BJ (cell line): ENCODE data around the gene GUCA2B. TPM values are rescaled to one million over a fixed set of nuclear protein-coding genes. Genes with fewer than 3 reads are reported as not detected.

ENCODE experiments used
- CTCF ChIA-PET: fragments of 350-600 bp; formaldehyde crosslinking; extraction: SDS; loops from one replicate; lab custom pipeline; 2021; ENCODE audit warnings: antibody characterized with exemption, inconsistent platforms; lab: Yijun Ruan, JAX
- POLR2A ChIA-PET: fragments of 300-600 bp; sonication (Branson Sonifier 250); formaldehyde crosslinking; extraction: SDS; loops from one replicate; lab custom pipeline; 2021; ENCODE audit warnings: antibody characterized with exemption; lab: Charles Lee
- DNase-seq: peaks from one replicate; pipeline ENCODE4 v3.0.0-alpha.2; 2011; ENCODE audit warnings: low read depth
- H3K27me3 ChIP-seq: 2 replicates; pipeline ENCODE4 v1.6.0; 2011; ENCODE audit warnings: low read length; ENCODE audit not compliant: control insufficient read depth, insufficient read depth
- H3K36me3 ChIP-seq: 2 replicates; pipeline ENCODE4 v1.5.1; 2011; ENCODE audit warnings: low read length; ENCODE audit not compliant: control insufficient read depth, insufficient read depth
- H3K4me3 ChIP-seq: 2 replicates; pipeline ENCODE4 v1.5.1; 2011; ENCODE audit warnings: low read depth, mild to moderate bottlenecking, control low read depth, low read length
- polyA plus RNA-seq: library from polyadenylated mRNA; depleted of rRNA; stranded (reverse); fragments of >200 nt; gene quantifications from 2 replicates; pipeline ENCODE4 v1.2.3, GENCODE V29; 2011
- TF ChIP-seq, protein P1 (sequence below): IDR thresholded peaks from 2 replicates; pipeline ENCODE4 v1.5.1; 2011; ENCODE audit warnings: low read depth, mild to moderate bottlenecking, control low read depth, inconsistent platforms, low read length, moderate library complexity; ENCODE audit not compliant: insufficient read depth

Gene GUCA2B
- polyA plus RNA-seq, 1 experiment = not detected

DNA sequence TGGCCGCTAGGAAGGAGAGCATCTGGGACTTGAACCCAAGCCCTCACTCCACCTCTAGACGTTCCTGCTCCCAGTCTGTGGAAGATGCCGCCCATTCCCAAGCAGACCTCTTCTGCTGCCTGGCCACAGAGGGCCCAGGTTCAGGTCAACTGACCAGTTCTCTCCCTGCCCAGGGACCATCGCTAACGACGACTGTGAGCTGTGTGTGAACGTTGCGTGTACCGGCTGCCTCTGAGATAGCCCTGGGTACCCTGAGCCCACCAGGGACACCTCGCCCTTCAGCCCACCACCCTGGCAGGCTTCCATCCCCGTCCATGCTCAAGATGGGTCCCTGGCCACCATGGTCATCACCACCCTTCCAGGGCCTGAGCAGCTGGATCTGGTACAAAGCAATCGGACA is 2.2 kb downstream of the GUCA2B start:
- ChIA-PET POLR2A (interaction anchor here (0.8 kb wide), 1 partner anchor 274 kb away, joined by 3 read pairs; no protein-coding TSS in a partner anchor), CTCF (interaction anchor here (0.9 to 6.8 kb wide), 3 partner anchors 9 to 20 kb away, joined by 3 to 46 read pairs (median 7); no protein-coding TSS in a partner anchor)
- no peak for DNase-seq
- Histone ChIP-seq H3K36me3 (no peaks in the 10 kb centered on the region), H3K4me3 (no peak overlapping the region), H3K27me3 (peaks cover 8% of the 10 kb centered on the region)
- TF ChIP-seq, protein P1, sequence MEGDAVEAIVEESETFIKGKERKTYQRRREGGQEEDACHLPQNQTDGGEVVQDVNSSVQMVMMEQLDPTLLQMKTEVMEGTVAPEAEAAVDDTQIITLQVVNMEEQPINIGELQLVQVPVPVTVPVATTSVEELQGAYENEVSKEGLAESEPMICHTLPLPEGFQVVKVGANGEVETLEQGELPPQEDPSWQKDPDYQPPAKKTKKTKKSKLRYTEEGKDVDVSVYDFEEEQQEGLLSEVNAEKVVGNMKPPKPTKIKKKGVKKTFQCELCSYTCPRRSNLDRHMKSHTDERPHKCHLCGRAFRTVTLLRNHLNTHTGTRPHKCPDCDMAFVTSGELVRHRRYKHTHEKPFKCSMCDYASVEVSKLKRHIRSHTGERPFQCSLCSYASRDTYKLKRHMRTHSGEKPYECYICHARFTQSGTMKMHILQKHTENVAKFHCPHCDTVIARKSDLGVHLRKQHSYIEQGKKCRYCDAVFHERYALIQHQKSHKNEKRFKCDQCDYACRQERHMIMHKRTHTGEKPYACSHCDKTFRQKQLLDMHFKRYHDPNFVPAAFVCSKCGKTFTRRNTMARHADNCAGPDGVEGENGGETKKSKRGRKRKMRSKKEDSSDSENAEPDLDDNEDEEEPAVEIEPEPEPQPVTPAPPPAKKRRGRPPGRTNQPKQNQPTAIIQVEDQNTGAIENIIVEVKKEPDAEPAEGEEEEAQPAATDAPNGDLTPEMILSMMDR = no peak

DNA sequence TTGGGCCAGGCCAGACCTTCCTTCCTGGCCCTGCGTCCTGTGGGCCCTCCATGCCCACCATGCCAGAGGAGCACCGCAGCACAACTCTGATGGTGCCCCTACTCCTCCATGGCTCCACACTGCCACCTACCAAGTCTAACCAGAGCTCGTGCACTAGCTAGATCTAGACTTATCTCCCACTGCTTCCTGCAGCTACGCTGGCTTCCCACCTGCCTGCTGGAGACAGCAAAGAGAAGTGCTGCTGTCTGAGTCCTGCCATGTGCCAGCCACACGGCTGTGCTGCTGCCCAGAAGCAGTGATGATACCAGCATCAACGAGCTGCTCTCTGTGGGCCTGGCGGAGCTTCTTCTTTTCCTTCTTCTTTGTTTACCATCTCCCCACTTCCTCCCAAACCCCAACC is 4.5 kb downstream of the GUCA2B start:
- TF ChIP-seq, protein P1 = no peak
- Histone ChIP-seq H3K4me3 (no peak overlapping the region), H3K36me3 (no peaks in the 10 kb centered on the region), H3K27me3 (peaks cover 4% of the 10 kb centered on the region)
- ChIA-PET POLR2A (no interaction called here), CTCF (interaction anchor here (1.8 to 6.8 kb wide), 2 partner anchors 10 to 15 kb away, joined by 6 to 46 read pairs; no protein-coding TSS in a partner anchor)
- no peak for DNase-seq

DNA sequence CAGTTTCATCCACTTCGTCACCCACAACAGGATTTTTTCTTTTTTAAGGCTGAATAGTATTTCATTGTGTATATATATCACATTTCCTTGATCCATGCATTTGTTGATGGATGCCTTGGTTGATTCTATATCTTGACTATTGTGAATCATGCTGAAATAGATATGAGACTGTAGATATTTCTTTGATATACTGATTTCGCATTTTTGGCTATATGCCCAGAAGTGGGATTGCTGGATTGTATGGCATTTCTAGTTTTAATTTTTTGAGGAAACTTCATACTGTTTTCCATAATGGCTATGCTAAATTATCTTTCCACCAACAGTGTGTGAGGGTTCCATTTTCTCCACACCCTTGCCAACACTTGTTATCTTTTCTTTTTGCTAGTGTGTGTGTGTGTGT is 5.0 kb downstream of the GUCA2B start:
- POLR2A ChIA-PET = no interaction called here
- H3K36me3 ChIP-seq = no peaks in the 10 kb centered on the region
- CTCF ChIA-PET = interaction anchor here (1.8 to 6.8 kb wide), 2 partner anchors 11 to 15 kb away, joined by 6 to 46 read pairs; no protein-coding TSS in a partner anchor
- DNase-seq = no peak
- TF ChIP-seq, protein P1 = no peak
- H3K27me3 ChIP-seq = peaks cover 1% of the 10 kb centered on the region
- H3K4me3 ChIP-seq = no peak overlapping the region

DNA sequence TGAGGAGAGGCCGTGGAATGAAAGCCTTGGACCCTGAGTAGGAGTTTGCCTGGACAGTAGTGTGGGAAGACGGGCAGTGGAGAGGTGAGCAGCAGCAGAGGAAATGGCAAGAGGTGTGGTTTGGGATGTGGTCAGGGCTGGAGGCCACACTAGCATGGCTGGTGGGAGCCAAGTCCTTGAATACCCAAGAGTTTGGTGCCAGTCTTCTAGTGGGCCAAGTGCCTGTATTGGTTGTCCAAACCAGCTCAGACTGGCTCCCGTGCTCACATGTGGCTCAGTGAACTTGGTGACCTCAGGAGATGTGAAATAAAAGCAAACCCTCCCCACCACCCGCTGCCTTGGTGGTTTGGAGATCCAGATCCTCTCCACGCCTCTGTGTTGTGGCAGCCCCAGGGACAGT is 9.0 kb downstream of the GUCA2B start:
- H3K4me3 ChIP-seq = no peak overlapping the region
- TF ChIP-seq, protein P1 = no peak

DNA sequence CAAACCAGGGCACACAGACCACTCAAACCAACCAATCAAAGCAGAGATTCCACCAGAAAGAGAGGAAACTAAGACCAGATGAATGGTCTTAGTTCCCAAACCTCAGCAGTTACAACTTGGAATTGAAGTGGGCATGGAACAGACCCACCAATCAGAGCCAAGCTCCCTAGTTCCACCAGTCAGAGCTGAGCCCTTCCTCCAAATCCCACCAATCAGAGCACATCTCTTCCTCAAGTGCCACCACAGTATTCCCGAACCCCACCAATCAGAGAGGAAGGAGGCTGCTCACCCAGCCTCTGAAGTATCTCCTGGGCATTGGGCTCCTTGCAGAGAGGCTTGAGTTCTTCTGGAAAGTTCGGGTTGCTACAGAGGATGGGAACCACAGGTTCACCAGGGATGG is 9.9 kb downstream of the GUCA2B start:
- Histone ChIP-seq H3K27me3 (peaks cover 1% of the 10 kb centered on the region), H3K36me3 (no peaks in the 10 kb centered on the region), H3K4me3 (no peak overlapping the region)
- TF ChIP-seq, protein P1 = no peak
- ChIA-PET POLR2A (no interaction called here), CTCF (interaction anchor here (1.1 to 4.0 kb wide), 3 partner anchors 8 to 16 kb away, joined by 3 to 26 read pairs (median 7); no protein-coding TSS in a partner anchor)
- DNase-seq = no peak

More for the DNA sequence above, 9.0 kb downstream of the GUCA2B start:
- no peak for DNase-seq
- POLR2A ChIA-PET = no interaction called here
- Histone ChIP-seq H3K27me3 (peaks cover 1% of the 10 kb centered on the region), H3K36me3 (no peaks in the 10 kb centered on the region)
- CTCF ChIA-PET = interaction anchor here (1.1 to 4.0 kb wide), 2 partner anchors 9 to 11 kb away, joined by 3 to 26 read pairs; no protein-coding TSS in a partner anchor
